ENCODE measurements around the gene SMIM41. TPM values are rescaled to one million over a fixed set of nuclear protein-coding genes. Genes with fewer than 3 reads are reported as not detected.

Gene SMIM41
- total RNA-seq (under 1 TPM in 1 of 2 donors, not detected in 1; 0.50 TPM), polyA plus RNA-seq (under 1 TPM; 0.03 to 0.24 TPM)

DNA sequence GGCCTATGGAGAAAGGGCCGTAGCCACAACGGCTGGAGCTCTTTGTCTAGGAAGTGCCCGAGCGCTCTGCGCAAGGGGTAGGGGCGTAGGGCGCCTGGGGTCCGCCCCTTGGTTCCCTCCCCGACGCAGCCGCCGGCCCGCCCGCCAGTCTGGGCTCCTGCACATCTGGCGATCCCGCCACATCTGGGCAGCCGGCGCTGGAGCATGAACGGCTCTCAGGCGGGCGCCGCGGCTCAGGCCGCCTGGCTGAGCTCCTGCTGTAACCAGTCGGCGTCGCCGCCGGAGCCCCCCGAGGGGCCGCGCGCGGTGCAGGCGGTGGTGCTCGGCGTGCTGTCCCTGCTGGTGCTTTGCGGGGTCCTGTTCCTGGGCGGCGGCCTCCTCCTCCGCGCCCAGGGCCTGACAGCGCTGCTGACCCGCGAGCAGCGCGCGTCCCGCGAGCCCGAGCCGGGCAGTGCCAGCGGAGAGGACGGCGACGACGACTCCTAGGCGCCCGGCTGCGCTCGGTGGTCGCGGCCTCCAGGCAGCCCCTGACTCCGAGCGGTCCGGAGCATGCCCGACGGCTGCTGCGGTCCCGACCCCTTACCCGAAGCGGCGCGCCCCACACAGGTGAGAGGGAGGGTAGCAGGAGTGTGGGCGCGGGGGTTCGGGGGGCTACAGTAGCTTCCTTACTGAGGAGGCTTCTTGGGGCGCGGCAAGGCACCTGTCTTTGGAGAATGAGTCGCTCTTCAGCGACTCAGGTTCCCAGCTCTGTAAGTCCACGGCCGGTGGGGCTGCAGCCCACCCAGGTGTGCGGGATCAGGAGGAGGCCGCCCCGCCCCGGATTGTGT, at the start of gene SMIM41:
Gene SMIM41, plus strand, starts transcription at position 129 of the 827 bp plus-strand sequence. Its CDS starts 76 bp downstream, at position 205.
- peak within 1 kb of the TSS in 1 of 2 donors; percentile 81 for H3K27ac ChIP-seq (ENCODE audit: low read depth in 1 of 2, low read length in 2 of 2)
- peaks cover 8 to 37% (median 26%) of the 10 kb centered on the region in 4 donors for H3K4me1 ChIP-seq (ENCODE audit: control insufficient read depth in 4 of 4, insufficient read depth in 4 of 4, low read length in 3 of 4)
- peaks cover 5 to 36% (median 21%) of the 10 kb centered on the region in 4 donors for H3K36me3 ChIP-seq (ENCODE audit: control insufficient read depth in 4 of 4, insufficient read depth in 3 of 4, low read depth in 1 of 4, low read length in 3 of 4)
- no peak for DNase-seq (ENCODE audit: low spot score)
- WGBS = 87% methylated on average over 87 of the region's 87 CpGs
- H3K9ac ChIP-seq (ENCODE audit: low read depth in 1 of 2, low read length in 2 of 2) = no peak within 1 kb of the TSS
- H3K4me3 ChIP-seq (ENCODE audit: low read depth in 1 of 3, low read length in 3 of 3) = no peak within 1 kb of the TSS
- H3K9me3 ChIP-seq (ENCODE audit: control insufficient read depth in 4 of 4, low read length in 3 of 4) = no peaks in the 10 kb centered on the region
- no peaks in the 10 kb centered on the region for H3K27me3 ChIP-seq (ENCODE audit: control insufficient read depth in 4 of 4, insufficient read depth in 4 of 4, low read length in 3 of 4)
- TF ChIP-seq JUND (IDR thresholded peaks at IDR 0.05) = no peak
- TF ChIP-seq EGR1 (IDR thresholded peaks at IDR 0.05; ENCODE audit: low read depth in 2 of 2) = no peak
- TF ChIP-seq FOXA2 (IDR thresholded peaks at IDR 0.05) = no peak
- no peak for TF ChIP-seq REST (IDR thresholded peaks at IDR 0.05)
- TF ChIP-seq RXRA (IDR thresholded peaks at IDR 0.05) = no peak
- TF ChIP-seq CTCF (IDR thresholded peaks at IDR 0.05; ENCODE audit: low read depth, low read length, missing input control) = no peak
- TF ChIP-seq TAF1 (conservative IDR thresholded peaks at IDR 0.05) = no peak
- TF ChIP-seq, protein P1, sequence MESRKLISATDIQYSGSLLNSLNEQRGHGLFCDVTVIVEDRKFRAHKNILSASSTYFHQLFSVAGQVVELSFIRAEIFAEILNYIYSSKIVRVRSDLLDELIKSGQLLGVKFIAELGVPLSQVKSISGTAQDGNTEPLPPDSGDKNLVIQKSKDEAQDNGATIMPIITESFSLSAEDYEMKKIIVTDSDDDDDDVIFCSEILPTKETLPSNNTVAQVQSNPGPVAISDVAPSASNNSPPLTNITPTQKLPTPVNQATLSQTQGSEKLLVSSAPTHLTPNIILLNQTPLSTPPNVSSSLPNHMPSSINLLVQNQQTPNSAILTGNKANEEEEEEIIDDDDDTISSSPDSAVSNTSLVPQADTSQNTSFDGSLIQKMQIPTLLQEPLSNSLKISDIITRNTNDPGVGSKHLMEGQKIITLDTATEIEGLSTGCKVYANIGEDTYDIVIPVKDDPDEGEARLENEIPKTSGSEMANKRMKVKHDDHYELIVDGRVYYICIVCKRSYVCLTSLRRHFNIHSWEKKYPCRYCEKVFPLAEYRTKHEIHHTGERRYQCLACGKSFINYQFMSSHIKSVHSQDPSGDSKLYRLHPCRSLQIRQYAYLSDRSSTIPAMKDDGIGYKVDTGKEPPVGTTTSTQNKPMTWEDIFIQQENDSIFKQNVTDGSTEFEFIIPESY (IDR thresholded peaks at IDR 0.05) = no peak
- no peak for TF ChIP-seq SP1 (IDR thresholded peaks at IDR 0.05)
- TF ChIP-seq HNF4A (conservative IDR thresholded peaks at IDR 0.05) = no peak
- no peak for TF ChIP-seq FOXA1 (IDR thresholded peaks at IDR 0.05)

GRCh38 chr12:52032446-52032803, 47.1 kb upstream of the SMIM41 start:
- Histone ChIP-seq H3K9ac (ENCODE audit: low read depth in 1 of 2, low read length in 2 of 2) (peak overlapping the region; percentile 1 to 90), H3K27ac (ENCODE audit: low read depth in 1 of 2, low read length in 2 of 2) (peak overlapping the region; percentile 64 to 96), H3K36me3 (ENCODE audit: control insufficient read depth in 4 of 4, insufficient read depth in 3 of 4, low read depth in 1 of 4, low read length in 3 of 4) (no peaks in the 10 kb centered on the region), H3K4me1 (ENCODE audit: control insufficient read depth in 4 of 4, insufficient read depth in 4 of 4, low read length in 3 of 4) (peaks cover 0 to 12% (median 7%) of the 10 kb centered on the region in 4 donors), H3K4me3 (ENCODE audit: low read depth in 1 of 3, low read length in 3 of 3) (no peak overlapping the region), H3K9me3 (ENCODE audit: control insufficient read depth in 4 of 4, low read length in 3 of 4) (no peaks in the 10 kb centered on the region), H3K27me3 (ENCODE audit: control insufficient read depth in 4 of 4, insufficient read depth in 4 of 4, low read length in 3 of 4) (no peaks in the 10 kb centered on the region)
- DNase-seq (ENCODE audit: low spot score) = no peak
- 7% methylated on average over 5 of the region's 5 CpGs for WGBS
- TF ChIP-seq RAD21 (IDR thresholded peaks at IDR 0.05) (peak in 1 of 2 donors; percentile 28), SP1 (IDR thresholded peaks at IDR 0.05) (no peak), RXRA (IDR thresholded peaks at IDR 0.05) (no peak)
